IMR-90 (cell line): ENCODE measurements around the gene GPR84. TPM values are rescaled to one million over a fixed set of nuclear protein-coding genes. Genes with fewer than 3 reads are reported as not detected.

ENCODE experiments used
- ATAC-seq: fragments of 200-7000 bp; cut with Tn5 transposase; 2 replicates; pipeline ENCODE4 v1.9.1; 2020; ENCODE audit warnings: low read depth, mild to moderate bottlenecking, moderate library complexity
- BruUV-seq: library from RNA; stranded (reverse); fragments of 400-500 nt; replicated peaks from 2 replicates; lab custom pipeline; 2021; lab: Mats Ljungman, UMichigan
- CTCF ChIA-PET: fragments of 300-600 bp; formaldehyde crosslinking; extraction: SDS; loops from one replicate; lab custom pipeline; 2021; ENCODE audit warnings: antibody characterized with exemption; lab: Yijun Ruan, JAX
- POLR2A ChIA-PET: fragments of 300-600 bp; sonication (Branson Sonifier 250); formaldehyde crosslinking; loops from one replicate; lab custom pipeline; 2022; ENCODE audit warnings: antibody characterized with exemption; ENCODE audit not compliant: unreplicated experiment; lab: Charles Lee
- DNase-seq: peaks from one replicate; pipeline ENCODE4 v3.0.0; 2013
- H2AFZ ChIP-seq: replicated peaks from 2 replicates; pipeline ENCODE3; 2013; ENCODE audit warnings: low read length, mild to moderate bottlenecking; ENCODE audit not compliant: poor library complexity
- H2AK5ac ChIP-seq: 2 replicates; pipeline ENCODE4 v1.6.1; 2013; ENCODE audit warnings: low read depth, low read length, inconsistent platforms
- H2AK9ac ChIP-seq: replicated peaks from 2 replicates; pipeline ENCODE3; 2013; ENCODE audit warnings: mild to moderate bottlenecking, low read depth, low read length, moderate library complexity; ENCODE audit not compliant: poor library complexity
- H2BK120ac ChIP-seq: 2 replicates; pipeline ENCODE4 v1.6.1; 2013; ENCODE audit warnings: low read depth, low read length, inconsistent platforms
- H2BK15ac ChIP-seq: 3 replicates; pipeline ENCODE4 v1.6.1; 2013; ENCODE audit warnings: low read depth, low read length, inconsistent platforms
- H2BK20ac ChIP-seq: 2 replicates; pipeline ENCODE4 v1.6.1; 2013; ENCODE audit warnings: low read depth, mild to moderate bottlenecking, inconsistent platforms, low read length, moderate library complexity
- H2BK5ac ChIP-seq: 2 replicates; pipeline ENCODE4 v1.6.1; 2013; ENCODE audit warnings: mild to moderate bottlenecking, low read depth, low read length, inconsistent platforms; ENCODE audit not compliant: poor library complexity, severe bottlenecking
- H3K14ac ChIP-seq: replicated peaks from 2 replicates; pipeline ENCODE4 v1.6.1; 2013; ENCODE audit warnings: low read depth, low read length, inconsistent platforms
- H3K18ac ChIP-seq: 2 replicates; pipeline ENCODE4 v1.6.1; 2013; ENCODE audit warnings: low read depth, low read length, control low read depth
- H3K23ac ChIP-seq: 2 replicates; pipeline ENCODE4 v1.6.1; 2013; ENCODE audit warnings: low read depth, low read length, inconsistent platforms
- H3K27ac ChIP-seq: 2 replicates; pipeline ENCODE4 v1.5.1; 2013; ENCODE audit warnings: mild to moderate bottlenecking, control low read depth, low read length; ENCODE audit not compliant: insufficient read depth
- H3K27me3 ChIP-seq: 2 replicates; pipeline ENCODE4 v1.6.1; 2013; ENCODE audit warnings: low read length; ENCODE audit not compliant: control insufficient read depth, insufficient read depth
- H3K36me3 ChIP-seq: 2 replicates; pipeline ENCODE4 v1.6.1; 2013; ENCODE audit warnings: low read length, mixed read lengths; ENCODE audit not compliant: control insufficient read depth, insufficient read depth
- H3K4ac ChIP-seq: 2 replicates; pipeline ENCODE4 v1.6.1; 2013; ENCODE audit warnings: low read depth, low read length, inconsistent platforms
- H3K4me1 ChIP-seq: 2 replicates; pipeline ENCODE4 v1.6.1; 2013; ENCODE audit warnings: low read length, mixed read lengths; ENCODE audit not compliant: control insufficient read depth, insufficient read depth
- H3K4me2 ChIP-seq: 2 replicates; pipeline ENCODE4 v1.6.1; 2013; ENCODE audit warnings: low read depth, mild to moderate bottlenecking, control low read depth, low read length, moderate library complexity
- H3K4me3 ChIP-seq: 2 replicates; pipeline ENCODE4 v1.5.1; 2013; ENCODE audit warnings: low read depth, mild to moderate bottlenecking, control low read depth, low read length, moderate library complexity; ENCODE audit not compliant: insufficient read depth
- H3K56ac ChIP-seq: 2 replicates; pipeline ENCODE4 v1.6.1; 2013; ENCODE audit warnings: low read length, inconsistent platforms; ENCODE audit not compliant: insufficient read depth; ENCODE audit errors: extremely low read depth
- H3K79me1 ChIP-seq, 2 experiments: 2 replicates each; pipeline ENCODE4 v1.6.1; 2013; ENCODE audit warnings: low read length in 2 of 2, inconsistent platforms in 1 of 2, low read depth in 1 of 2
- H3K9ac ChIP-seq: 2 replicates; pipeline ENCODE4 v1.6.1; 2013; ENCODE audit warnings: low read depth, low read length, control low read depth
- H3K9me1 ChIP-seq: 2 replicates; pipeline ENCODE4 v1.6.1; 2013; ENCODE audit warnings: low read length, inconsistent platforms; ENCODE audit not compliant: insufficient read depth
- H3K9me3 ChIP-seq: 2 replicates; pipeline ENCODE4 v1.6.1; 2013; ENCODE audit warnings: low read length; ENCODE audit not compliant: control insufficient read depth, insufficient read depth
- H4K20me1 ChIP-seq: 2 replicates; pipeline ENCODE4 v1.6.1; 2013; ENCODE audit warnings: low read length, inconsistent platforms; ENCODE audit not compliant: insufficient read depth
- H4K5ac ChIP-seq: 2 replicates; pipeline ENCODE4 v1.6.1; 2013; ENCODE audit warnings: mild to moderate bottlenecking, low read depth, low read length, control low read depth
- H4K8ac ChIP-seq, 2 experiments: 2 replicates each; pipeline ENCODE4 v1.6.1; 2013; ENCODE audit warnings: low read depth in 2 of 2, low read length in 2 of 2, control low read depth in 1 of 2, inconsistent platforms in 1 of 2
- H4K91ac ChIP-seq: 2 replicates; pipeline ENCODE4 v1.6.1; 2013; ENCODE audit warnings: low read depth, low read length, inconsistent platforms; ENCODE audit not compliant: insufficient read depth
- BHLHE40 ChIP-seq: fragments of 150-350 bp; IDR thresholded peaks from 2 replicates; pipeline ENCODE4 v1.6.1; 2016; ENCODE audit warnings: mild to moderate bottlenecking, low read depth, low read length
- CEBPB ChIP-seq: IDR thresholded peaks from 2 replicates; pipeline ENCODE4 v1.6.1; 2012; ENCODE audit warnings: low read depth, low read length, improper control_type of control experiment
- CHD1 ChIP-seq: IDR thresholded peaks from 2 replicates; pipeline ENCODE4 v1.6.1; 2012; ENCODE audit warnings: low read depth, low read length, improper control_type of control experiment
- FOS ChIP-seq: fragments of 150-350 bp; IDR thresholded peaks from 2 replicates; pipeline ENCODE4 v1.6.1; 2016; ENCODE audit warnings: low read depth, low read length
- MAFK ChIP-seq: IDR thresholded peaks from 2 replicates; pipeline ENCODE4 v1.6.1; 2012; ENCODE audit warnings: low read depth, low read length, improper control_type of control experiment
- NFE2L2 ChIP-seq: fragments of 150-350 bp; IDR thresholded peaks from 2 replicates; pipeline ENCODE4 v1.6.1; 2016; ENCODE audit warnings: low read depth, mild to moderate bottlenecking, low read length
- RAD21 ChIP-seq: IDR thresholded peaks from 2 replicates; pipeline ENCODE4 v1.6.1; 2012; ENCODE audit warnings: low read length, improper control_type of control experiment
- RCOR1 ChIP-seq: IDR thresholded peaks from 2 replicates; pipeline ENCODE4 v1.6.1; 2012; ENCODE audit warnings: mild to moderate bottlenecking, low read length, improper control_type of control experiment; ENCODE audit not compliant: insufficient replicate concordance
- RFX5 ChIP-seq: IDR thresholded peaks from 2 replicates; pipeline ENCODE4 v1.8.0; 2012; ENCODE audit warnings: low read depth, mild to moderate bottlenecking, low read length, moderate library complexity
- SMC3 ChIP-seq: fragments of 150-350 bp; IDR thresholded peaks from 2 replicates; pipeline ENCODE4 v1.6.1; 2016; ENCODE audit warnings: low read depth, mild to moderate bottlenecking, antibody characterized with exemption, low read length, moderate library complexity
- WGBS, 2 experiments: methylation state at CpG; one replicate each; pipeline versions ENCODE4 v1.1.5 to v1.1.7; 2013; ENCODE audit warnings: missing lambda C conversion rate in 2 of 2; ENCODE audit not compliant: insufficient read length in 1 of 2; ENCODE audit errors: extremely low coverage in 2 of 2; 5-methylcytosine and 5-hydroxymethylcytosine counted together
- dilution Hi-C: fragments of 300-500 bp; cut with HindIII; formaldehyde crosslinking; loops from one replicate; pipeline ENCODE4 v1.14.3; 2018; ENCODE audit warnings: low sequenced_read_pairs; ENCODE audit not compliant: unreplicated experiment
- in situ Hi-C: fragments of 300-500 bp; cut with MboI; formaldehyde crosslinking; loops from 3 replicates; pipeline ENCODE4 v1.14.3; 2019; ENCODE audit warnings: low sequenced_read_pairs, inconsistent platforms, mixed read lengths
- intact Hi-C: fragments of 100-400 bp; cut with micrococcal nuclease; formaldehyde crosslinking; loops from 2 replicates; pipeline ENCODE4 v1.10.0; 2022
- polyA plus RNA-seq, 3 experiments: library from polyadenylated mRNA; depleted of rRNA; stranded (reverse); fragments of >200 nt; gene quantifications; 2 replicates each; pipeline ENCODE4 v1.2.3, GENCODE V29; 2012; ENCODE audit warnings: low replicate concordance in 1 of 3
- total RNA-seq: library from RNA; depleted of rRNA; stranded (reverse); fragments of >200 nt; gene quantifications from 2 replicates; pipeline ENCODE4 v1.2.3, GENCODE V29; 2012
- TF ChIP-seq, protein P1 (sequence below): fragments of 150-350 bp; IDR thresholded peaks from 2 replicates; pipeline ENCODE4 v1.6.1; 2016; ENCODE audit warnings: low read depth, mild to moderate bottlenecking, low read length, moderate library complexity, borderline replicate concordance
- TF ChIP-seq, protein P2 (sequence below): conservative IDR thresholded peaks from 2 replicates; pipeline ENCODE4 v1.5.1; 2012; ENCODE audit warnings: mild to moderate bottlenecking, low read depth, low read length, improper control_type of control experiment

GPR84 gene
- total and polyA plus RNA-seq, 2 of the 4 experiments (the other 2 are of a cell fraction): not detected

DNA sequence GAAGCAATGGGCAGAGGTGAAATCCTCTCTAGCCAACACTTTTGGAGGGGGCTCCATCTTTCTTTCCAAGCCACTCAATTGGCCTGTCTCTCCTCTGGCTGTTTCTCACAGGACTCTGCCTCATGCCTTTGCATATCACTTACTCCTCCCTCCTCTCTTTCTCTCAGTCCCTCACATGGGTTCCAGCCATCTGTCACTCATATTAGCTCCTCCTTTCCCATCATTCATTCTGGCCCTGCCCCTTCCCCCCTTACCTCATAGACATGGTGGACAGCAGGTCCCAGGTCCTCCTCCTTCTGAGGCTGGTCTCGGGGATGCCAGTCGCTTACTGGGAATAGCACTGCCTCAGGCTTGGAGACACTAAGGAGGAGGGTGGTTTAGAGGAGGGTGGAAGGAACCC lies 36.8 kb upstream of the GPR84 start:
- H3K27me3 ChIP-seq: no peaks in the 10 kb centered on the region
- H3K4me2 ChIP-seq: no peak overlapping the region
- no peak overlapping the region for H2AK5ac ChIP-seq
- ChIA-PET CTCF (interaction anchor here (0.6 to 5.0 kb wide), 2 partner anchors 39 to 75 kb away, joined by 3 to 77 read pairs; no protein-coding TSS in a partner anchor), POLR2A (no interaction called here)
- no peak overlapping the region for H2BK120ac ChIP-seq
- H3K18ac ChIP-seq: no peak overlapping the region
- H3K27ac ChIP-seq: no peak overlapping the region
- no peak overlapping the region for H2BK15ac ChIP-seq
- no peak for ATAC-seq
- in situ Hi-C loops (no loop called here), dilution Hi-C loops (no loop called here), intact Hi-C loops (no loop called here)
- H2AFZ ChIP-seq: no peak overlapping the region
- peaks cover 87% of the 10 kb centered on the region for H3K36me3 ChIP-seq
- no peaks in the 10 kb centered on the region for H3K9me3 ChIP-seq
- no peak overlapping the region for H3K14ac ChIP-seq
- H2AK9ac ChIP-seq: no peak overlapping the region
- no peak overlapping the region for H3K4me3 ChIP-seq
- no peak overlapping the region for H2BK5ac ChIP-seq
- no peak overlapping the region for H3K23ac ChIP-seq
- H3K56ac ChIP-seq: no peak overlapping the region
- H4K8ac ChIP-seq: no peak overlapping the region
- no TSS peak for BruUV-seq
- no peak overlapping the region for H4K91ac ChIP-seq
- H3K9me1 ChIP-seq: no peaks in the 10 kb centered on the region
- H3K79me1 ChIP-seq: peaks cover 42 to 67% of the 10 kb centered on the region in 2 experiments; a peak in 3 of 4 replicates
- no peak for DNase-seq
- no peak overlapping the region for H3K9ac ChIP-seq
- TF ChIP-seq CEBPB: no peak
- TF ChIP-seq, protein P1, sequence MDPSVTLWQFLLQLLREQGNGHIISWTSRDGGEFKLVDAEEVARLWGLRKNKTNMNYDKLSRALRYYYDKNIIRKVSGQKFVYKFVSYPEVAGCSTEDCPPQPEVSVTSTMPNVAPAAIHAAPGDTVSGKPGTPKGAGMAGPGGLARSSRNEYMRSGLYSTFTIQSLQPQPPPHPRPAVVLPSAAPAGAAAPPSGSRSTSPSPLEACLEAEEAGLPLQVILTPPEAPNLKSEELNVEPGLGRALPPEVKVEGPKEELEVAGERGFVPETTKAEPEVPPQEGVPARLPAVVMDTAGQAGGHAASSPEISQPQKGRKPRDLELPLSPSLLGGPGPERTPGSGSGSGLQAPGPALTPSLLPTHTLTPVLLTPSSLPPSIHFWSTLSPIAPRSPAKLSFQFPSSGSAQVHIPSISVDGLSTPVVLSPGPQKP: no peak
- no peak for TF ChIP-seq BHLHE40
- no peak for TF ChIP-seq RCOR1
- no peak for TF ChIP-seq MAFK
- TF ChIP-seq NFE2L2: no peak
- no peak for TF ChIP-seq CHD1
- no peak for TF ChIP-seq RFX5
- TF ChIP-seq, protein P2, sequence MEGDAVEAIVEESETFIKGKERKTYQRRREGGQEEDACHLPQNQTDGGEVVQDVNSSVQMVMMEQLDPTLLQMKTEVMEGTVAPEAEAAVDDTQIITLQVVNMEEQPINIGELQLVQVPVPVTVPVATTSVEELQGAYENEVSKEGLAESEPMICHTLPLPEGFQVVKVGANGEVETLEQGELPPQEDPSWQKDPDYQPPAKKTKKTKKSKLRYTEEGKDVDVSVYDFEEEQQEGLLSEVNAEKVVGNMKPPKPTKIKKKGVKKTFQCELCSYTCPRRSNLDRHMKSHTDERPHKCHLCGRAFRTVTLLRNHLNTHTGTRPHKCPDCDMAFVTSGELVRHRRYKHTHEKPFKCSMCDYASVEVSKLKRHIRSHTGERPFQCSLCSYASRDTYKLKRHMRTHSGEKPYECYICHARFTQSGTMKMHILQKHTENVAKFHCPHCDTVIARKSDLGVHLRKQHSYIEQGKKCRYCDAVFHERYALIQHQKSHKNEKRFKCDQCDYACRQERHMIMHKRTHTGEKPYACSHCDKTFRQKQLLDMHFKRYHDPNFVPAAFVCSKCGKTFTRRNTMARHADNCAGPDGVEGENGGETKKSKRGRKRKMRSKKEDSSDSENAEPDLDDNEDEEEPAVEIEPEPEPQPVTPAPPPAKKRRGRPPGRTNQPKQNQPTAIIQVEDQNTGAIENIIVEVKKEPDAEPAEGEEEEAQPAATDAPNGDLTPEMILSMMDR: no peak
- TF ChIP-seq FOS: no peak
- no peak for TF ChIP-seq RAD21
- no peak for TF ChIP-seq SMC3
- no peak overlapping the region for H4K5ac ChIP-seq
- H3K4me1 ChIP-seq: no peaks in the 10 kb centered on the region
- H3K4ac ChIP-seq: no peak overlapping the region
- H2BK20ac ChIP-seq: no peak overlapping the region
- no CpG with 5 or more reads among the region's 2 CpGs for WGBS, 2 experiments
- peaks cover 53% of the 10 kb centered on the region for H4K20me1 ChIP-seq
